ENCODE data around the gene CCDC74A.
"Not testable (repeated sequence)": the region's sequence is repeated elsewhere in the genome, so short reads cannot be mapped to it uniquely, and the experiment has no call there.

Gene CCDC74A

GRCh38 chr2:131536841-131537240 is 9.2 kb downstream of the CCDC74A start:
- H3K79me1 ChIP-seq (ENCODE audit: low read length); H2BK120ac ChIP-seq (ENCODE audit: insufficient read depth, low read length, poor library complexity); H3K79me2 ChIP-seq (ENCODE audit: control insufficient read depth, insufficient read depth, low read length, poor library complexity); H3K14ac ChIP-seq (ENCODE audit: low read length); H3K18ac ChIP-seq (ENCODE audit: low read length); H3K23ac ChIP-seq (ENCODE audit: low read length); H3K4ac ChIP-seq (ENCODE audit: low read depth, low read length); H2AFZ ChIP-seq (ENCODE audit: insufficient read depth, low read length, poor library complexity); H3K9ac ChIP-seq (ENCODE audit: low read length); H3K9me3 ChIP-seq (ENCODE audit: insufficient read depth, low read depth, low read length); H3K36me3 ChIP-seq (ENCODE audit: control insufficient read depth in 1 of 2, insufficient read depth in 2 of 2, low read length in 2 of 2); H4K8ac ChIP-seq (ENCODE audit: low read depth, low read length); H4K12ac ChIP-seq (ENCODE audit: low read depth, low read length); H3K27me3 ChIP-seq (ENCODE audit: insufficient read depth, low read length); H2BK12ac ChIP-seq (ENCODE audit: low read length); H3K27ac ChIP-seq (ENCODE audit: low read depth, low read length); H3K4me2 ChIP-seq (ENCODE audit: low read length); H3K4me3 ChIP-seq (ENCODE audit: low read depth, low read length); DNase-seq; H2BK5ac ChIP-seq (ENCODE audit: low read depth, low read length, poor library complexity); H3K4me1 ChIP-seq (ENCODE audit: control insufficient read depth in 1 of 2, insufficient read depth in 2 of 2, low read length in 2 of 2): not testable (repeated sequence)
- no CpG with 5 or more reads among the region's 14 CpGs for WGBS (ENCODE audit: extremely low coverage, insufficient coverage, insufficient read length)
- Histone ChIP-seq H4K91ac (ENCODE audit: low read depth, low read length) (peak overlapping the region; percentile 24), H2AK5ac (ENCODE audit: low read length) (peak overlapping the region; percentile 54)

DNA sequence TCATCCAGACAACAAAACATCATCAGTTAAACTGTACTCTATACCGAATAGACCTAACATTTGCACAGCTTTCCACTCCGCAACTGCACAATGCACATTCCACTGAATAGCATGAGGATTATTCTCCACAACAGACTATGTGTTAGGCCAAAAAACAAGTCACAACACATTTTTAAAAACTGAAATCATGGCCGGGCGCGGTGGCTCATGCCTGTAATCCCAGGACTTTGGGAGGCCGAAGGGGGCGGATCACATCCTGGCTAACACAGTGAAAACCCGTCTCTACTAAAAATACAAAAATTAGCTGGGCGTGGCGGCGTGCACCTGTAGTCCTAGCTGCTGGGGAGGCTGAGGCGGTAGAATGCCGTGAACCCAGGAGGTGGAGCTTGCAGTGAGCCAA is 11.2 kb downstream of the CCDC74A start:
- not testable (repeated sequence) for H2BK5ac ChIP-seq (ENCODE audit: low read depth, low read length, poor library complexity); H3K4ac ChIP-seq (ENCODE audit: low read depth, low read length); H4K8ac ChIP-seq (ENCODE audit: low read depth, low read length); H3K27ac ChIP-seq (ENCODE audit: low read depth, low read length); H3K4me2 ChIP-seq (ENCODE audit: low read length); H3K4me3 ChIP-seq (ENCODE audit: low read depth, low read length); H2BK12ac ChIP-seq (ENCODE audit: low read length); H3K27me3 ChIP-seq (ENCODE audit: insufficient read depth, low read length); H3K4me1 ChIP-seq (ENCODE audit: control insufficient read depth in 1 of 2, insufficient read depth in 2 of 2, low read length in 2 of 2); H2AFZ ChIP-seq (ENCODE audit: insufficient read depth, low read length, poor library complexity); H2AK5ac ChIP-seq (ENCODE audit: low read length); H2BK120ac ChIP-seq (ENCODE audit: insufficient read depth, low read length, poor library complexity); H3K14ac ChIP-seq (ENCODE audit: low read length); H3K9me3 ChIP-seq (ENCODE audit: insufficient read depth, low read depth, low read length); H3K79me1 ChIP-seq (ENCODE audit: low read length); H4K12ac ChIP-seq (ENCODE audit: low read depth, low read length); H3K18ac ChIP-seq (ENCODE audit: low read length); H3K9ac ChIP-seq (ENCODE audit: low read length); H3K79me2 ChIP-seq (ENCODE audit: control insufficient read depth, insufficient read depth, low read length, poor library complexity); H4K91ac ChIP-seq (ENCODE audit: low read depth, low read length); H3K23ac ChIP-seq (ENCODE audit: low read length); H3K36me3 ChIP-seq (ENCODE audit: control insufficient read depth in 1 of 2, insufficient read depth in 2 of 2, low read length in 2 of 2)
- DNase-seq, result peak; percentile 40 to 65
- no CpG with 5 or more reads among the region's 13 CpGs for WGBS (ENCODE audit: extremely low coverage, insufficient coverage, insufficient read length)

DNA sequence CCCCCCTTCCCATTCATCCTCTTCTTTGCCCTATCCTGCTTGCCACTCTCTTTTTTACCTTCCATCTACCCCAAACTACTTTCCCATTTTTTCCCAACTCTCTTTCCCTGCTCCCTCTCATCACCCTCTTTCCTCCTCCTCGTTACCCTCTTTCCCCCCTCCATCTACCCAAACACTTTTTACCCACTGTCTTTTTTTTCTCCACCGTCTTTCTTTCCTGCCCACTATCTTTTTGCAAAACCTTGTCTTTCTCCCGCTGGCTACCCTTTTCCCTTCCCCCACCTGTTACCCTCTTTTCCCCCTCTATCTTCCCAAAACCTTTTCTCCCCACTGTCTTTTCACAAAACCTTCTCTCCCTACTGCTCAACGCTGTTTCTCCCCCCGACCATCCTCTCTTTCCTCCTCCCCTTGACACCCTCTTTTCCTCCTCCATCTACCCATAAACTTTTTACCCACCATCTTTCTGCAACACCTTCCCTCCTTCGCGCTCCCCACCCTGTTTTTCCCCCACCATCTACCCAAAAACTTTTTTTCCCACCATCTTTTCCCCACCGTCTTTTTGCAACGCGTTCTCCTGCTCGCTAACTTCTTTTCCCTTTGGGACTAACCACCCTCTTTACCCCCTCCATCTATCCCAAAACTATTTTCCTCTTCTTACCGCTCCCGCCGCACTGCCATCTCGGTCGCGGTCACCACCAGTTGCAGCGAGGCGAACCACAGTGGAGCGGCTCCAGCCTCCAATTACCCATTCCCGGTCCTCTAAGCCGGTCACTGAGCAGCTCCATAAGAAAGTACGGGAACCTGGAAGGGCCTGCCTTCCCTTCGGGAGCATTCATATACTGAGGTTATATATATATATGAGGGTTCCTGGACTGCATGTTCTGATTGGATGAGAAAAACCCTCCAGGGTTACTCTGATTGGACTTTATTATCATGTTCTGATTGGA is 15.0 kb downstream of the CCDC74A start:
- Histone ChIP-seq H3K4me1 (ENCODE audit: control insufficient read depth in 1 of 2, insufficient read depth in 2 of 2, low read length in 2 of 2) (no peaks in the 10 kb centered on the region), H4K12ac (ENCODE audit: low read depth, low read length) (no peak overlapping the region), H3K4me2 (ENCODE audit: low read length) (no peak overlapping the region), H2BK5ac (ENCODE audit: low read depth, low read length, poor library complexity) (no peak overlapping the region), H3K27me3 (ENCODE audit: insufficient read depth, low read length) (no peaks in the 10 kb centered on the region), H3K79me1 (ENCODE audit: low read length) (no peaks in the 10 kb centered on the region), H3K4ac (ENCODE audit: low read depth, low read length) (no peak overlapping the region), H2BK12ac (ENCODE audit: low read length) (no peak overlapping the region), H2BK120ac (ENCODE audit: insufficient read depth, low read length, poor library complexity) (no peak overlapping the region), H3K23ac (ENCODE audit: low read length) (no peak overlapping the region), H3K14ac (ENCODE audit: low read length) (no peak overlapping the region), H3K36me3 (ENCODE audit: control insufficient read depth in 1 of 2, insufficient read depth in 2 of 2, low read length in 2 of 2) (no peaks in the 10 kb centered on the region), H3K9me3 (ENCODE audit: insufficient read depth, low read depth, low read length) (peaks cover 2% of the 10 kb centered on the region), H3K9ac (ENCODE audit: low read length) (no peak overlapping the region), H4K8ac (ENCODE audit: low read depth, low read length) (no peak overlapping the region), H4K91ac (ENCODE audit: low read depth, low read length) (no peak overlapping the region), H3K27ac (ENCODE audit: low read depth, low read length) (no peak overlapping the region), H2AK5ac (ENCODE audit: low read length) (no peak overlapping the region), H3K4me3 (ENCODE audit: low read depth, low read length) (no peak overlapping the region), H3K18ac (ENCODE audit: low read length) (no peak overlapping the region), H3K79me2 (ENCODE audit: control insufficient read depth, insufficient read depth, low read length, poor library complexity) (no peaks in the 10 kb centered on the region), H2AFZ (ENCODE audit: insufficient read depth, low read length, poor library complexity) (no peak overlapping the region)
- WGBS (ENCODE audit: extremely low coverage, insufficient coverage, insufficient read length), result 100% methylated on average over 11 of the region's 24 CpGs
- DNase-seq, result peak in 1 of 2 donors; percentile 7

DNA sequence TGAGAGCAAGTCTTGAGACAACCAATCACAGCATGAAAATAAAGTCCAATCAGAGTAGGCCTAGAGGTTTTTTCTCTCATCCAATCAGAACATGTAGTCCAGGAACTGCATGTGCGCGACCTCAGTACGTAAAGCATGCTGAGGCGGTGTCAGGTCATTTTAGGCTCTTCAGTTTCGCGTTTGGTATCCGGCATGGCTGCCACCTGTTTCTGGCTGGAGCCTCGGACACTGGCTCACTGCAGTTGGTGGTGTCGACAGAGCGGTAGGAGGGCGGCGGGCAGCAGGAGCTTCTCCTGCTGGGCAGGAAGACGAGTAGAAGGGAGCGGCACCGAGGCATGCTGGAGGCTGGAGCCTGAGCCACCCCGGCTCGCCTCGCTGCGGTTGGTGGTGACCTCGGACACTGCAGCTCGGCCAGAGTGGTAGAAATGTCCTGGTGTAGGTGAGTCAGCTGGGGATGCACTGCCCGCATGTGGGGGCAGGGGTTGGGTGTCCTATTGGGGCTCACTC is 15.8 kb downstream of the CCDC74A start:
- H2BK12ac ChIP-seq (ENCODE audit: low read length), result no peak overlapping the region
- H3K9ac ChIP-seq (ENCODE audit: low read length), result no peak overlapping the region
- H3K9me3 ChIP-seq (ENCODE audit: insufficient read depth, low read depth, low read length), result peaks cover 2% of the 10 kb centered on the region
- H3K36me3 ChIP-seq (ENCODE audit: control insufficient read depth in 1 of 2, insufficient read depth in 2 of 2, low read length in 2 of 2), result no peaks in the 10 kb centered on the region
- no peaks in the 10 kb centered on the region for H3K27me3 ChIP-seq (ENCODE audit: insufficient read depth, low read length)
- no peaks in the 10 kb centered on the region for H3K79me1 ChIP-seq (ENCODE audit: low read length)
- DNase-seq, result peak; percentile 12 to 34
- no peak overlapping the region for H2AFZ ChIP-seq (ENCODE audit: insufficient read depth, low read length, poor library complexity)
- no peak overlapping the region for H4K12ac ChIP-seq (ENCODE audit: low read depth, low read length)
- no peak overlapping the region for H4K8ac ChIP-seq (ENCODE audit: low read depth, low read length)
- H3K23ac ChIP-seq (ENCODE audit: low read length), result no peak overlapping the region
- H3K18ac ChIP-seq (ENCODE audit: low read length), result no peak overlapping the region
- no peak overlapping the region for H3K14ac ChIP-seq (ENCODE audit: low read length)
- no peak overlapping the region for H3K4me2 ChIP-seq (ENCODE audit: low read length)
- no peaks in the 10 kb centered on the region for H3K4me1 ChIP-seq (ENCODE audit: control insufficient read depth in 1 of 2, insufficient read depth in 2 of 2, low read length in 2 of 2)
- H4K91ac ChIP-seq (ENCODE audit: low read depth, low read length), result no peak overlapping the region
- no peaks in the 10 kb centered on the region for H3K79me2 ChIP-seq (ENCODE audit: control insufficient read depth, insufficient read depth, low read length, poor library complexity)
- no CpG with 5 or more reads among the region's 22 CpGs for WGBS (ENCODE audit: extremely low coverage, insufficient coverage, insufficient read length)
- H3K4ac ChIP-seq (ENCODE audit: low read depth, low read length), result no peak overlapping the region
- H2BK120ac ChIP-seq (ENCODE audit: insufficient read depth, low read length, poor library complexity), result no peak overlapping the region
- no peak overlapping the region for H3K4me3 ChIP-seq (ENCODE audit: low read depth, low read length)
- H2BK5ac ChIP-seq (ENCODE audit: low read depth, low read length, poor library complexity), result no peak overlapping the region
- no peak overlapping the region for H2AK5ac ChIP-seq (ENCODE audit: low read length)
- no peak overlapping the region for H3K27ac ChIP-seq (ENCODE audit: low read depth, low read length)
